ENCODE results near the gene COQ2.

- TF ChIP-seq CTCF (conservative IDR thresholded peaks at IDR 0.05 in 1 of 2, IDR thresholded peaks at IDR 0.05 in 1 of 2; ENCODE audit: extremely low read depth in 1 of 2, insufficient read depth in 1 of 2, low read depth in 1 of 2, low read length in 2 of 2) (no peak), EZH2 (IDR thresholded peaks at IDR 0.05; ENCODE audit: borderline replicate concordance, low read length) (no peak)
Measured at GRCh38 chr4:83237591-83237990, 47.0 kb downstream of the COQ2 start.

All from mammary epithelial cell (primary cell).